Myocyte (in vitro differentiated cells): ENCODE measurements around the gene FXYD5. TPM values are rescaled to one million over a fixed set of nuclear protein-coding genes. Genes with fewer than 3 reads are reported as not detected.
A peak's percentile ranks its signal among the peaks of the same experiment; 100 is the strongest.

Experiments used
- DNase-seq: peaks from one replicate; pipeline ENCODE4 v3.0.0-alpha.2; 2012; ENCODE audit warnings: low read depth
- total RNA-seq: library from RNA; depleted of rRNA; stranded (reverse); fragments of >200 nt; gene quantifications from 2 replicates; pipeline ENCODE4 v1.2.3, GENCODE V29; 2014

The FXYD5 gene
- total RNA-seq, 1 donor from 2014 or later = 12.0 TPM

- DNase-seq = no peak
Observed at GRCh38 chr19:35155441-35155840, 906 bp downstream of the FXYD5 start.

- no peak for DNase-seq
Observed at GRCh38 chr19:35155981-35156672, 1.6 kb downstream of the FXYD5 start.

- DNase-seq = no peak
Observed at GRCh38 chr19:35156673-35157014, 2.1 kb downstream of the FXYD5 start.

- no peak for DNase-seq
Observed at GRCh38 chr19:35157431-35157830, 2.9 kb downstream of the FXYD5 start.

GRCh38 chr19:35159606-35160005 lies 5.1 kb downstream of the FXYD5 start:
- DNase-seq = no peak

GRCh38 chr19:35160629-35161433 lies 6.3 kb downstream of the FXYD5 start:
- DNase-seq = no peak

GRCh38 chr19:35161434-35161743 lies 6.9 kb downstream of the FXYD5 start:
- no peak for DNase-seq

GRCh38 chr19:35162471-35163326 lies 8.2 kb downstream of the FXYD5 start:
- peak; percentile 17 for DNase-seq

- no peak for DNase-seq
Observed at GRCh38 chr19:35164418-35164817, 9.9 kb downstream of the FXYD5 start.

GRCh38 chr19:35165200-35166058 lies 10.9 kb downstream of the FXYD5 start:
- DNase-seq = no peak

- DNase-seq = no peak
Observed at GRCh38 chr19:35166100-35167063, 11.8 kb downstream of the FXYD5 start.

GRCh38 chr19:35167251-35168119 lies 12.9 kb downstream of the FXYD5 start:
- DNase-seq = no peak

GRCh38 chr19:35168196-35168595 lies 13.7 kb downstream of the FXYD5 start:
- no peak for DNase-seq

- DNase-seq = no peak
Observed at GRCh38 chr19:35169221-35169995, 14.9 kb downstream of the FXYD5 start.

GRCh38 chr19:35170359-35171061 lies 16.0 kb downstream of the FXYD5 start:
- DNase-seq = no peak

- DNase-seq = no peak
Observed at GRCh38 chr19:35171730-35172129, 17.2 kb downstream of the FXYD5 start.

- no peak for DNase-seq
Observed at GRCh38 chr19:35174226-35174625, 19.7 kb downstream of the FXYD5 start.

GRCh38 chr19:35176181-35176570 lies 21.6 kb downstream of the FXYD5 start:
- no peak for DNase-seq
